ENCODE measurements around the gene LENG9.
"Not testable (repeated sequence)": the region's sequence is repeated elsewhere in the genome, so short reads cannot be mapped to it uniquely, and the experiment has no call there.

The LENG9 gene

DNA sequence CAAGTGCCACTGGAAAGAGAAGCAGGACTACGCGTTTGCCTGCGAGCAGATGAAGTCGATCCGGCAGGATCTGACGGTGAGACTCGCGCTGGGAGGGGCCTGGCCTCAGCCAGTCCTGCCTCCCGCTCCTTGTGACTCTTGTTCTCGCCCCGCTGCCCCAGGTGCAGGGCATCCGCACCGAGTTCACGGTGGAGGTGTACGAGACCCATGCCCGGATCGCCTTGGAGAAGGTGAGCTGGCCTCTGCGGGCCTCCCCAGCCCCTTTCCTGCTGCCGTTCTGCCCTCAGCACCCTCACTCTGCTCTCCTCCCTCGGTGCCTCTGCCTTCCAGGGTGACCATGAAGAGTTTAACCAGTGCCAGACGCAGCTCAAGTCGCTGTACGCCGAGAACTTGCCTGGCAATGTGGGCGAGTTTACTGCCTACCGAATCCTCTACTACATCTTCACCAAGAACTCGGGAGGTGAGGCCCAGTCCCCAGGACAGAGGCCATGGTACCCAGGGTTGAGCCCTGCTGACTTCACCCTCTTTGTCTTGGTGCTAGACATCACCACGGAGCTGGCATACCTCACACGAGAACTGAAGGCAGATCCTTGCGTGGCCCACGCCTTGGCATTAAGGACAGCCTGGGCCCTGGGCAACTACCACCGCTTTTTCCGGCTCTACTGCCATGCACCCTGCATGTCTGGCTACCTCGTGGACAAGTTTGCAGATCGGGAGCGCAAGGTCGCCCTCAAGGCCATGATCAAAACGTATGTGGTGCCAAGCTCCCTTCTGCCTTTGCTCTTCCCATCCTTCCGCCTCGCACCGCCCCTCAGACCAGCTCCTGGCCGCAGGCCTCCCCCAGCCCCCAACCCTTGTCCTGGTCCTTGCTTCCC lies 5.6 kb downstream of the LENG9 start:
- DNase-seq: no peak

DNA sequence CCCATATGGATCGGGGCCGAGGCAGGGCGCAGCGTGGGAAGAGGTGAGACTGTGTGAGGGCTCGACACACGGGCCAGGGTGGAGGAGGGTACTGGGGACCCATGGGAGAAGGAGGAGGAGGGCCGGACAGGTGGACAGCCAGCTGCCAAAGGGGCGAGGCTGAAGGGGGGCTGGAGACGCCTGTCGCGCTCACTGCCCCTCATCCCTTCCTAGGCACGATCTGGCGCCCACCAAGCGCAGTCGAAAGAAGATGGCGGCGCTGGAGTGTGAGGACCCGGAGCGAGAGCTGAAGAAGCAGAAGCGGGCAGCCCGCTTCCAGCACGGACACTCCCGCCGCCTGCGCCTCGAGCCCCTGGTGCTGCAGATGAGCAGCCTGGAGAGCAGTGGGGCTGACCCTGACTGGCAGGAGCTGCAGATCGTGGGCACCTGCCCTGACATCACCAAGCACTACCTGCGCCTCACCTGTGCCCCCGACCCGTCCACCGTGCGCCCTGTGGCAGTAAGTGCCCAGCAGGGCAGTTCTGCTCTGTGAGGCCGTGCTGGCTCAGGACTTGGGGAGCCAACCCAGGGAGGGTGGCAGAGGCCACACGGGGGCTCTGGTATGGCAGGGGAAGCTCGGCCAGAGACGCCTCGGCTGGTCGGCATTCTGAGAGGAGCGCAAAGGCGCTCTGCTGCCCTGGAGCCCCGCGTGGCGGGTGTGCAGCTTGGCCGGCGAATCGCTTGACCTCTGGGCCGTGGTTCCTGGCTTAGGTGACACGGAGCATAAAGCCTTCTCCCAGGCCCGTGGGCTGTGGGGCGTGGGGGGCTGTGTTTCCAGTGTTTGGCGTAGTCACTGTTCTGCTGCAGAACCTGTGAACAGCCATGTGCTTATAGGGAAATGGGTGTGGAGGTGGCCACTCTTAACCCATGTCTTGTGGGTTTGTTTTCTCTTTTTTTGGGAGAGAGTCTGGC lies 6.9 kb downstream of the LENG9 start:
- DNase-seq: no peak

- no peak for DNase-seq
These were observed 7.7 kb downstream of the LENG9 start for GRCh38 chr19:54455786-54456422.

- DNase-seq: no peak
These were observed 8.6 kb downstream of the LENG9 start for GRCh38 chr19:54454781-54455675.

GRCh38 chr19:54453921-54454780 lies 9.4 kb downstream of the LENG9 start:
- DNase-seq: no peak

GRCh38 chr19:54452626-54453025 lies 11.0 kb downstream of the LENG9 start:
- no peak for DNase-seq

DNA sequence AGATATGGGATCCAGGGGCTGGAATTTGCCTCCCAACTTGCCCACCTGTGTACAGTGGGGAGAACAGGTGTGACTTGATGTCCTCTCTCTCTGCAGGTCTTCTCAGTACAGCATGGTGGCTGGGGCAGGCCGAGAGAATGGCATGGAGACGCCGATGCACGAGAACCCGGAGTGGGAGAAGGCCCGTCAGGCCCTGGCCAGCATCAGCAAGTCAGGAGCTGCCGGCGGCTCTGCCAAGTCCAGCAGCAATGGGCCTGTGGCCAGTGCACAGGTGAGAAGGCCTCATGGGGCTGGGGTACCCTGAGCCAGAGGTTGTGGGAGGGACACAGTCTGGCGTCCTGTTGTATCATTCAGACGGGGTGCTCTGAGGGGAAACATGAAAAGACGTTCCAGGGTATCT lies 11.6 kb downstream of the LENG9 start:
- DNase-seq: no peak

- no peak for DNase-seq
These were observed 12.2 kb downstream of the LENG9 start for GRCh38 chr19:54451331-54451871.

GRCh38 chr19:54449701-54450069 lies 13.9 kb downstream of the LENG9 start:
- no peak for DNase-seq

GRCh38 chr19:54448774-54449700 lies 14.5 kb downstream of the LENG9 start, which contains the start of gene LENG8:
LENG8 (plus strand) TSS chr19:54449199; CDS start chr19:54451345, 2,146 bp downstream.
- peak; percentile 98 for DNase-seq

DNA sequence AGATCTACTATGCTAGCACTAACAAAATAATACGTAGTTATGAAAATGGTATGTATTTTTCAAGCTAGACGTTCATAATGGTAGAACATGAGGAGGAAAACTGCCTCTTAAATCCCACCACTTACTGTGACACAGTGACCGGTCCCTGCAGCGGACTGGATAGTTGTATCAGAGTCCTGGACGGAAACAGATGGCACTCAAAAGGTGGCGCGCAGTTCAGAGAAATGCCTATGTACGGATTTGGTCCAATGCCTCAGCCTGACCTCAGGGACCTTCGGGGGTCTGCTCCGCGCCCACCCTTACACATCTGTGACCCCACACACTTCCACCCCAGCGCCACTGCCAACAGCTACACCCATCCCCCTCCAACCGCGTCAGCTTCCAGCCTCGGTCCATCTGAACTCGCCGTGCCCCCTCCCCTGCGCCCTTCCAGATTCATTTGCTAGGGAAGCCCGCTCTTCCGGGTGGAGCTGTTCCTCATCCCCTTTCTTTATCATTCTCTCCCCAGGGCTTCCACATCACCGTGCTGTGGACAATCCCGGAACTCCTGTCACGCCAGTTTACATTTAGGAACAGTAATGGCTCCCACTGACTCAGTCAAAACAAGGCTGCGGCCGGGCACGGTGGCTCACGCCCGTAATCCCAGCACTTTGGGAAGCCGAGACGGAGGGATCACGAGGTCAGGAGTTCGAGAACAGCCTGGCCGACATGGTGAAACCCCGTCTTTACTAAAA lies 15.4 kb downstream of the LENG9 start:
- peak; percentile 67 for DNase-seq

DNA sequence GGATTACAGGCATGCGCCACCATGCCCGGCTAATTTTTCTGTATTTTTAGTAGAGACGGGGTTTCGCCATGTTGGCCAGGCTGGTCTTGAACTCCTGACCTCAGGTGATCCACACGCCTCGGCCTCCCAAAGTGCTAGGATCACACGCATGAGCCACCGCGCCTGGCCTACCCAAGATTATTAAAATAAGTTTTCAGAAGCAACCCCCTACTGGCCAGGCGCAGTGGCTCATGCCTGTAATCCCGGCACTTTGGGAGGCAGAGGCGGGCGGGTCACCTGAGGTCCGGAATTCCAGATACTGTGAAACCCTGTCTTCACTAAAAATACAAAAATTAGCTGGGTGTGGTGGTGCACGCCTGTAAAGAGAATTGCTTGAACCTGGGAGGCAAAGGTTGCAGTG lies 17.2 kb downstream of the LENG9 start:
- not testable (repeated sequence) for DNase-seq

- DNase-seq: no peak
These were observed 18.8 kb downstream of the LENG9 start for GRCh38 chr19:54444737-54445136.

- DNase-seq: no peak
These were observed 22.9 kb downstream of the LENG9 start for GRCh38 chr19:54440641-54441040.

DNA sequence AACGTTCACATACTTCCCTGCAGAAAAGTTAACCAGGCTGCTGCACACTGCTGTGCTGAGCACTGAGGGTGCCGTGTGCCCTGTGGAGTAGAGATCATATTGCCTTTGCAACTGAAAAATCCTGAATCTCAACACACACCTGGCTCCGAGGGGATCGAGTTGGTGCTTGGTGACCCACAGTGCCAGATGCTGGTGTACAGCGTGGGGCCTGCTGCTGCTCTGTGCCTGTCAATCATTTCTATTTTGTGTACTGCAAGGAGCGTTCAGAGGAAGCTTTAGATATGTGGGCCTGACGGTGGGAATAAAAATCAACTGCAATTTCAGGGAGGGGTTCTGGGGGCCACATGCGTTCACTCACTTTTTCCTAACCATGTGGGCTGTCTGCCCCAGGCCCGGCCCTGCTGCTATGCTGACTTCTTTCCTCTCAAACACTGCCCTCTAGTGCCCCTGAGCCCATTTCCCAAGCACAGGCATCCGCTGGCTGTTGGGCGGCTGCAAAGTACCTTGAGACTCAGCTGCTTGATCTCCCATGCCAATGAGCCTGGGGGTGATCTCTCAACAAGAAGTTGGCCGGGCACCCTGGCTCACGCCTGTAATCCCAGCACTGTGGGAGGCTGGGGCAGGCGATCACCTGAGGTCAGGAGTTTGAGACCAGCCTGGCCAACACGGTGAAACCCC lies 24.3 kb downstream of the LENG9 start:
- no peak for DNase-seq

DNA sequence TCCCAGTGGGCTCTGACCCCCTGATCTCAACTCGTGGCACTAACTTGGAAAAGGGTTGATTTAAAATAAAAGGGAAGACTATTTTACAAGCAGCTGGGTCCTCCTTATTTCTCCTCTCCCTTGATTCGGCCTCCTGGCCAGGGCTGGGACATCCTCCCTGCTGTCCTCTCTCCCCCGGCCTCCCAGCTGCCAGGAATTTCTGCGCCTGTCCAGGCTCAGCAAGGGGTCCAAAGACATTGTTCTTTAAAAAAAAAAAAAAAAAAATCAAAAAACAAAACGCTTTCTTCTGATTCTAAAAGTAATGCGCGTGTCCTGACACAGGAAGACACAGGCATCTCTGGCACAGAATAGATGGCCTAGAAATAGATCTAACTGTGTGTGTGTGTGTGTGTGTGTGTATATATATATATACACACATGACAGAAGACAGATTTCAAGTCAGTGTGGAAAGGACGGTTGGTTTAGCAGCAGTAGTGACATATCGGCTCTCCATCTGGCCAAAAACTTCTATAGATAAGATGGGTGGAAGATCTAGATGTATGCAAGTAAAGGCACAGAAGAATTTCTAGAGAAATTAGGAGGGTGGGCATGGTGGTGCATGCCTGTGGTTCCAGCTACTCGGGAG lies 26.8 kb downstream of the LENG9 start:
- DNase-seq: no peak

GRCh38 chr19:54436031-54436523 lies 27.5 kb downstream of the LENG9 start:
- no peak for DNase-seq
